ENCODE measurements around the gene PKN2.

Gene PKN2

GRCh38 chr1:88735382-88735781 is 51.3 kb downstream of the PKN2 start:
- DNase-seq (ENCODE audit: low read depth in 2 of 2), result no peak

GRCh38 chr1:88735909-88736308 is 51.8 kb downstream of the PKN2 start:
- no peak for DNase-seq (ENCODE audit: low read depth in 2 of 2)

- no peak for DNase-seq (ENCODE audit: low read depth in 2 of 2)
Measured at GRCh38 chr1:88736633-88737248, 52.7 kb downstream of the PKN2 start.

- no peak for DNase-seq (ENCODE audit: low read depth in 2 of 2)
Measured at GRCh38 chr1:88737338-88737927, 53.4 kb downstream of the PKN2 start.

- no peak for DNase-seq (ENCODE audit: low read depth in 2 of 2)
Measured at GRCh38 chr1:88740784-88741183, 56.7 kb downstream of the PKN2 start.

- DNase-seq (ENCODE audit: low read depth in 2 of 2), result no peak
Measured at GRCh38 chr1:88741413-88741812, 57.3 kb downstream of the PKN2 start.

GRCh38 chr1:88742531-88742930 is 58.5 kb downstream of the PKN2 start:
- DNase-seq (ENCODE audit: low read depth in 2 of 2), result no peak

- no peak for DNase-seq (ENCODE audit: low read depth in 2 of 2)
Measured at GRCh38 chr1:88744142-88744541, 60.1 kb downstream of the PKN2 start.

- DNase-seq (ENCODE audit: low read depth in 2 of 2), result no peak
Measured at GRCh38 chr1:88746916-88747315, 62.8 kb downstream of the PKN2 start.

GRCh38 chr1:88751714-88752113 is 67.6 kb downstream of the PKN2 start:
- no peak for DNase-seq (ENCODE audit: low read depth in 2 of 2)

- no peak for DNase-seq (ENCODE audit: low read depth in 2 of 2)
Measured at GRCh38 chr1:88753506-88753905, 69.4 kb downstream of the PKN2 start.

GRCh38 chr1:88763649-88764406 is 79.8 kb downstream of the PKN2 start:
- DNase-seq (ENCODE audit: low read depth in 2 of 2), result no peak

- no peak for DNase-seq (ENCODE audit: low read depth in 2 of 2)
Measured at GRCh38 chr1:88768187-88768586, 84.1 kb downstream of the PKN2 start.

GRCh38 chr1:88768816-88769215 is 84.7 kb downstream of the PKN2 start:
- no peak for DNase-seq (ENCODE audit: low read depth in 2 of 2)

- no peak for DNase-seq (ENCODE audit: low read depth in 2 of 2)
Measured at GRCh38 chr1:88773540-88774150, 89.6 kb downstream of the PKN2 start.

- no peak for DNase-seq (ENCODE audit: low read depth in 2 of 2)
Measured at GRCh38 chr1:88774151-88774556, 90.1 kb downstream of the PKN2 start.

- no peak for DNase-seq (ENCODE audit: low read depth in 2 of 2)
Measured at GRCh38 chr1:88777604-88778149, 93.6 kb downstream of the PKN2 start.

- no peak for DNase-seq (ENCODE audit: low read depth in 2 of 2)
Measured at GRCh38 chr1:88779880-88780279, 95.8 kb downstream of the PKN2 start.

- no peak for DNase-seq (ENCODE audit: low read depth in 2 of 2)
Measured at GRCh38 chr1:88780485-88780884, 96.4 kb downstream of the PKN2 start.

- no peak for DNase-seq (ENCODE audit: low read depth in 2 of 2)
Measured at GRCh38 chr1:88783145-88783544, 99.1 kb downstream of the PKN2 start.

GRCh38 chr1:88784551-88784950 is 100.5 kb downstream of the PKN2 start:
- DNase-seq (ENCODE audit: low read depth in 2 of 2), result no peak
